Measurements from ENCODE around the gene EYA3.
A peak's percentile ranks its signal among the peaks of the same experiment; 100 is the strongest.

Gene EYA3

DNA sequence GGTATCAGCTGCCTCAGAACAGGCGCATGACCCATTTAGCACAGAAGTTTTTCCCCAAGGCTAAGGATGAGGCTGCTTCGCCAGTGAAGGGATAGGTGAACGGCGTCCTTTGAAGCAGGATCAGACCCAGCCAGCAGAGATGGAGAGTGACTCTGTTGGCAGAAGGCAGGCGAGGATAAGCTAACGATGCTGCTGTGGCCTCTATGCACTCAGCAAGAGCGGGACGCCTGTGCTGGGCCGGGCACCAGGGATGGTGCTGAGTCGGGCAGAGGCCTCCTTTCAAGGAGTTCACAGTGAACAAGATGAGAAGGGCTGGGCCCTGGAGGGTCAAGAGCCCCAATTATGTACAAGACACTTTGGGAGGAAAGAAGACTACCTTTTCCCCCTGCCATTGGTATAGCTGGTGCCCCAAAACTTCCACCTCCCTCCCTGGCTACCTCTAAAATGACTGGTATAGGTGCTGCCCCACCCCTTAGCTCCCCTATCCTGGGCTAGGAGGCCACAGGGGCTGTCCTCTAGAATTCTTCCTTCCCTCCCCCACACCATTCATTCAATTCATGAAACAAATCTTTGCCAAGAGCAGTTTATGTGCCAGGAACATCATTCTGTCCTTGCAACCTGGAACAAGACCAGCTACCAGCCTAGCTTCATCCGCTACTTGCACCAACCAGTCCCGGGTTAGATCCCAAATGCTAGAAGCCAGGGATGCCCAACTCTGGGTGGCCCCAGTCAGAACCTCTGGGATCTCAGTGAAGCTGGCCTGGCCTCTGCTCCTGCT lies 121.1 kb downstream of the EYA3 start:
- DNase-seq = no peak

GRCh38 chr1:27966402-27967105 lies 121.9 kb downstream of the EYA3 start:
- no peak for DNase-seq

GRCh38 chr1:27963393-27963792 lies 125.0 kb downstream of the EYA3 start:
- DNase-seq = no peak

DNA sequence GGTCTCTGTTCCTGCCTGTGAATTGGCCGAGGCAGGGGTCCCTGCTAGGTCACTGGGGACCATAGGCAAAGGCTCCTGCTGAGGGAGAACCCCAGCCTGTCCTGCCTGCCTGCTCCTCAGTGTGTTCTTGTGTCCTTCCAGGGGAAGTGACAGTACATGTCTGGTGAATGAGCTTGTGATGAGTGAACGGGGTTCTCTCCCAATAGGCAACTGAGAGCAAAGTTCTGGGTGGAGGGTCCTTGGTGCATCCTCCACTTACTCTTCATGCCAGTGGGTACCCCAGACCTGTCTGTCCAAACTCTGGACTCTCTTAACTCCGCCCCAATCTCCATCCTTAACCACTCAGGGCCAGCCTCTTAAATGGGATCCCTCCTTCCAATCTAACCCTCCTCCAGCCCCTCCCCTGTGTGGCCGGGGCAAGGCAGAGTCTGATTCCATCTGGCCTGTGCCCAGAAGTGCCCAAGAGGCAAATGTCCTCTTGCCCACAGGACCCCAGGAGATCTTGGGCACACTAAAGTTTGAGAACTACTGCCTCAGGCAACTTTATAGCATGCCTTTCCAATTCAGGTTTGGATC lies 126.7 kb downstream of the EYA3 start:
- no peak for DNase-seq

GRCh38 chr1:27960762-27961645 lies 127.4 kb downstream of the EYA3 start:
- no peak for DNase-seq

GRCh38 chr1:27959792-27960603 lies 128.4 kb downstream of the EYA3 start, which contains the start of gene XKR8:
XKR8 (plus strand) TSS chr1:27959973; CDS start chr1:27960070, 97 bp downstream.
- DNase-seq = peak; percentile 91

GRCh38 chr1:27958513-27958912 lies 129.9 kb downstream of the EYA3 start:
- DNase-seq = no peak

- DNase-seq = no peak
These were observed 130.8 kb downstream of the EYA3 start for GRCh38 chr1:27957655-27958054.

GRCh38 chr1:27956761-27957160 lies 131.6 kb downstream of the EYA3 start:
- DNase-seq = no peak

DNA sequence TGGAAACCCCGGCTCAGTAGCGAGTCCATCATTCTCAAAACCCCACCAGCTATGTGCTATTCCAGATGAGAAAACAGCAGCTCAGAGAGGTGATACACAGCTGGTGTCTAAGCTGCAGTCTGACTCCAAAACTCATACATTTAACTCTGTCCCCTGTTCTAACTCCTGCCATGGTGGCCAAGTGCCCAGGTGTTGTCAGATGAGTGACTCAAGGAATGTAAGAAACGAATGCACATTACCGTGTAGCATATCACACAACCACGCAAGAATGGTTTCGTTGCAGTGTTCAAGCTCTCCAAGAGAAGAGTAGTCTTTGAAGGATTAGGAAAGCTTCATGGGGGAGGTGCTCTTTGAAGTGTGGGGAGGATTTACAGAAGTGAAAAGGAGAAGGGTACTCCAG lies 133.3 kb downstream of the EYA3 start:
- DNase-seq = no peak

- DNase-seq = no peak
These were observed 134.2 kb downstream of the EYA3 start for GRCh38 chr1:27954186-27954585.

- no peak for DNase-seq
These were observed 136.3 kb downstream of the EYA3 start for GRCh38 chr1:27952147-27952546.

DNA sequence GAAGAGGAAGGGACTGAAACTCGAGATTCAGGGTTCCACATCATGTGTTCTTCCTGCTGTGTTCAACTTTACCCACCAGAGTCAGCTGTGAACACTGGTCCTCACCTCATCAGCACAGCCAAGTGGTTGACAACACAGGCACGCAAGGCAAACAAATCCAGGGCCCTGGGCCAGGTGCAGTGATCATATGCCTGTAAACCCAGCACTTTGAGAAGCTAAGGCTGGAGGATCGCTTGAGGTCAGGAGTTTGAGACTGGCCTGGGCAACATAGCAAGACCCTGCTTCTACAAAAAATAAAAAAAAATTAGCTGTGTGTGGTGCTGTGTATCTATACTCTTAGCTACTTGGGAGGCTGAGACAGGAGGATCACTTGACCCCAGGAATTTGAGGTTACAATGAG lies 137.0 kb downstream of the EYA3 start:
- no peak for DNase-seq

GRCh38 chr1:27949027-27949426 lies 139.4 kb downstream of the EYA3 start:
- no peak for DNase-seq

DNA sequence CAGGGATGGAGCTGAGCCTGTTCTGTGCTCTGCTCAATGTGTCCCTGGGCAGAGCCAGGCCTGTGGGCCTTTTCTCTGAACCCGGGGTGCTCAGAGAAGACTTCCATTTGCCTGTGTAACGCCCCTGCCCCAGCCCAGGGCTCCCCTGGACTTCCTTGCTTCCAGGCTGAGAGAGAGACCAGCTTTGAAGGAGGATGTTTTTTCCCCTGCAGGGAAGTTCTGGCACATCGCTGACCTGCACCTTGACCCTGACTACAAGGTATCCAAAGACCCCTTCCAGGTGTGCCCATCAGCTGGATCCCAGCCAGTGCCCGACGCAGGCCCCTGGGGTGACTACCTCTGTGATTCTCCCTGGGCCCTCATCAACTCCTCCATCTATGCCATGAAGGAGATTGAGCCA lies 143.4 kb downstream of the EYA3 start:
- no peak for DNase-seq

DNA sequence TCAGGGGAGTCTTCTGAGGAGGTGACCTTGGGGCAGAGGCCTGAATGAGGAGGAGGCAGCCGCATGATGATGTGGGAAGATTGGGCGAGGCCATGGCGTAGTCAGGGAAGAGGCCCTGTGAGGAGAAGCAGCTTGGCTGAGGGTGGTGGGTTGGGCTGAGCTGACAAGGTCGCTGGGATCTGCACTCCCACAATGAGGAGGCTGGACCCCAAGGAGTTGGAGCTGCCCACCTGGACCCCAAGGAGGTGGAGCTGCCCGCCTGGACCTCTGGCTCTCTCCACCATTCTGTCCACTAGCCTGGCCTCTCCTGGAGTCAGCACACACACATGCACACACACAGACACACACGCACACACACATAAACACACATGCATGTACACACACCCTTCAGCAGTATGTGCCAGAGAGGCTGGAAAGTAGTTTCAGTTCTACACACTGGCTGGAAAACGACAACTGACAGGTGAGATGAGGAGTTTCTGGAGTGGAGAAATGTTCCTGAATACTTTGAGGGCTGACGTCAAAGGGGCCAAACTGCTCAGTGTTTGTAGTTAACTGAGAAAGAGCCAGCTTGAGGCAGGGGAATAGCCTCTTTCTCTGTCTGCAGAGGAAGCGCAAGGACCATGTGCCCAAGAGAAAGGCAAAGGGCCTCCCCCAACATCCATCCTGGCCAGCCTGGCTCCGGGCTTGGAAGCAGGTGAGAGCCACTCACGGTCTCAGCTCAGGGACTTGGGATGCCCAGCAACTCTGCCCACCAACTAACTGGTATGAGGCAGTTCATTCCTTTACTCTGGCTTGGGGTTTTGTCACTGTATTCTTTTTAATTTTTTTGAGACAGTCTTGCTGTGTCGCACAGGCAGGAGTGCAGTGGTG lies 146.5 kb downstream of the EYA3 start:
- no peak for DNase-seq

GRCh38 chr1:27940870-27941560 lies 147.4 kb downstream of the EYA3 start:
- DNase-seq = no peak

- peak; percentile 89 for DNase-seq
These were observed 148.1 kb downstream of the EYA3 start for GRCh38 chr1:27940297-27940696.

DNA sequence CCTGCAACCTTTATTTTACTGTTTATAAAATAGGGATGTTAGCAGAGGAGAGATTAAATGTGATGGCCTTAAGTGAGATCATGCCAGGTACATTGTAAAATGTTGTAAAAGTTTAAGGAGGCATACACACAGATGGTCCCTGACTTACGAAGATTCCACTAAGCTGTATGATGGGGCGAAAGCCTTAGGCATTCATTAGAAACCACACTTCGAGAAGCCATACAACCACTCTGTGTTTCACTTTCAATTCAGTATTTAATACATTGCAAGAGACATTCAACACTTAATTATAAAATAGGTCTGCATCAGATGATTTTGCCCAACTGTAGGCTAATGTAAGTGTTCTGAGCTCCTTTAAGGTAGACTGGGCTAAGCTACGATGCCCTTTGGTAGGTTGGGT lies 149.9 kb downstream of the EYA3 start:
- DNase-seq = no peak

- DNase-seq = no peak
These were observed 150.9 kb downstream of the EYA3 start for GRCh38 chr1:27937524-27937836.

GRCh38 chr1:27936370-27936769 lies 152.0 kb downstream of the EYA3 start:
- no peak for DNase-seq
